Urinary bladder (tissue), 4 donors: ENCODE measurements around the gene CCDC157. TPM values are rescaled to one million over a fixed set of nuclear protein-coding genes. Genes with fewer than 3 reads are reported as not detected.

Source experiments
- DNase-seq: peaks from one replicate; pipeline ENCODE4 v3.0.0-alpha.2; 2015; ENCODE audit errors: extremely low spot score
- H3K27ac ChIP-seq: one replicate; pipeline ENCODE4 v1.5.1; 2013; ENCODE audit warnings: low read depth, mild to moderate bottlenecking, moderate library complexity
- H3K36me3 ChIP-seq: one replicate; pipeline ENCODE4 v1.6.1; 2013; ENCODE audit warnings: mild to moderate bottlenecking, moderate library complexity; ENCODE audit not compliant: insufficient read depth
- H3K4me1 ChIP-seq: one replicate; pipeline ENCODE4 v1.6.1; 2013; ENCODE audit warnings: mild to moderate bottlenecking, moderate library complexity; ENCODE audit not compliant: insufficient read depth
- H3K4me3 ChIP-seq: one replicate; pipeline ENCODE4 v1.5.1; 2013; ENCODE audit warnings: low read depth, low read length
- WGBS: extraction: QIAGEN DNeasy Blood & Tissue Kit; methylation state at CpG from one replicate; pipeline ENCODE4 v1.1.7; 2013; 5-methylcytosine and 5-hydroxymethylcytosine counted together
- polyA plus RNA-seq: library from polyadenylated mRNA; stranded (reverse); fragments of 200-250 nt; gene quantifications from one replicate; pipeline ENCODE4 v1.2.3, GENCODE V29; 2013
- total RNA-seq: library from RNA; depleted of rRNA; stranded (reverse); fragments of >200 nt; gene quantifications from one replicate; pipeline ENCODE4 v1.2.3, GENCODE V29; 2014
- donor health status: healthy with polysubstance abuse.
- donor health status: healthy.

CCDC157 gene
- total and polyA plus RNA-seq, 2 donors, result 2.0 to 2.1 TPM

DNA sequence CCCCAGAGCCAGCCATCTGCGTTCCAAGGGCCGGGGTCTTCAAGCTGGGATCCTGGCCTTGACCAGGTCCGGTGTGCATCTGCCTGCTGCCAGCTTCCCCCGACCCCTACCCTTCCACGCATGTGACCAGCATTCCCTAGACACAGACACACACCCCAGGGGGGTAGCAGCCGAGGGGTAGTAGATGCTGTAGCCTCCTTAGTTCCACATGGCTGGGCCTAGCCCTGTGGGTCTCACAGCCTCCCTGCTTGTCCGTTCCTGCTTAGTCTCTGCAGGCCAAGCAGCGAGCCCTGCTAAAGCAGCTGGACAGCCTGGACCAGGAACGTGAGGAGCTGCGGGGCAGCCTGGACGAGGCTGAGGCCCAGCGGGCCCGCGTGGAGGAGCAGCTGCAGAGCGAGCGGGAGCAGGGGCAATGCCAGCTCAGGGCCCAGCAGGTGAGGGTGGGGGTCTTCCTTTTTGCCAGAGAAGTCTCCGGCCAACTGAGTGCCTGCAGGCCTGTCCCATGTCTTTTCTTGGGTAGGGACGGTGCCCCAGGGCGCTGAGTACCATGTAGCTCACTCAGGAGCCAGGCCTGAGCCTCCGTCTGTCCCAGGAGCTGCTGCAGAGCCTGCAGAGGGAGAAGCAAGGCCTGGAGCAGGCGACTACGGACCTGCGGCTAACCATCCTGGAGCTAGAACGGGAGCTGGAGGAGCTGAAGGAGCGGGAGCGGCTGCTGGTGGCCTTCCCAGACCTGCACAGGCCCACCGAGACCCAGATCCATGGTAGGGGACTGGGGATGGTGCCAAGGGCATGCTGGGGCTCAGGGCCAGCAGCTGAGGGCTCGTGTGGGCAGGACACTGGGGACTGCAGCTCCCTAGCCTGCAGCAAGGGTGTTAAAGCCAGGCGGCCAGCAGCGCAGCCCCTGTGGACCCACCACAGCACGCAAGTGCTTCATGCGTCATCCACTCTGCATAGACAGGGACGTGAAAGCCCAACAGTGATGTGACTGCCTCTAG lies 16.8 kb downstream of the CCDC157 start:
- no peaks in the 10 kb centered on the region for H3K4me1 ChIP-seq
- no peaks in the 10 kb centered on the region for H3K36me3 ChIP-seq
- no peak overlapping the region for H3K27ac ChIP-seq
- no peak for DNase-seq
- WGBS, result 83% methylated on average over 33 of the region's 33 CpGs
- no peak overlapping the region for H3K4me3 ChIP-seq

DNA sequence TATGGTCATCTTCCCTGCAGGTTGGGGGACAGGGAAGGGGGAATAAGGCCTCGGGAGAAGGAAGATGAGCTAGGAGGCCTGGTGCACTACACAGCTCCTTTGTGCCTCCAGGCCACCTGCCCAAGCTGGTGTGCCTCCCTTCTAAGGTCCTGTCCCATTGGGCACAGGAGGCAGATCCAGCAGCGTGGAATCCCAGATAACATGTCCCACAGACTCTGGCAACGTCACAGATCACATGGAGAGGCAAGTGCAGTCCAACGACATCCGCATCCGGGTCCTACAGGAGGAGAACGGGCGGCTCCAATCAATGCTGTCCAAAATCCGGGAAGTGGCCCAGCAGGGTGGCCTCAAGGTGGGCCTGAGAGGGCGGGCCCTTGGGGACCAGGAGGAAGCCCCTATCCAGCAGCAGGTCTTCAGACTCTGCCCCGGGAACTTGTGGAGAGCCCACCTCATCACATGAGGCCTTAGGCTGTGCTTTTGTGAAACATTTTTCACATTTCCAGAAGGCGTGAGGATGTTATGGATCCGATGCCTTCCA lies 18.6 kb downstream of the CCDC157 start:
- 91% methylated on average over 13 of the region's 13 CpGs for WGBS
- H3K36me3 ChIP-seq, result no peaks in the 10 kb centered on the region
- no peak for DNase-seq

DNA sequence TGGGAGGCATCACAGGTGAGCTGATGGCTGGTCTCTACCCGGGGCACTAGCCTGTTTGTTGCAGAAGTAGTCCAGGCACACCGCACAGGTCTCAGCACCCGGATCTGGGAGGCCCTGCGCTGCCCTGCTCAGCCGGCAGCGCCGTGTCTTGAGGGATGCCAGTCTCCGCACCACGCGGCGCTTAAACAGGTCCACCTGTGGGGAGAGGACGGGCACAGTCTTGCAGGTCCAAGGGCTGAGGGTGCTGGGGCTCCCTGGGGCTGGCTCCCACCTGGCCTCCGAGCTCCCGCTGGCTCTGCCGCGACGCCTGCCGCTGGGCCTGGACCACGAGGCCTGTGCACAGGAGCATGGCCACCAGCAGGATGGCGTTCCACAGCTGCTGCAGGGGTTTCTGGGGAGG lies 23.2 kb downstream of the CCDC157 start:
- no peak overlapping the region for H3K27ac ChIP-seq
- H3K4me3 ChIP-seq, result no peak overlapping the region
- no peaks in the 10 kb centered on the region for H3K36me3 ChIP-seq
- 96% methylated on average over 20 of the region's 20 CpGs for WGBS
- DNase-seq, result no peak
- no peaks in the 10 kb centered on the region for H3K4me1 ChIP-seq

More for the DNA sequence above, 18.6 kb downstream of the CCDC157 start:
- no peak overlapping the region for H3K4me3 ChIP-seq
- no peaks in the 10 kb centered on the region for H3K4me1 ChIP-seq
- no peak overlapping the region for H3K27ac ChIP-seq

DNA sequence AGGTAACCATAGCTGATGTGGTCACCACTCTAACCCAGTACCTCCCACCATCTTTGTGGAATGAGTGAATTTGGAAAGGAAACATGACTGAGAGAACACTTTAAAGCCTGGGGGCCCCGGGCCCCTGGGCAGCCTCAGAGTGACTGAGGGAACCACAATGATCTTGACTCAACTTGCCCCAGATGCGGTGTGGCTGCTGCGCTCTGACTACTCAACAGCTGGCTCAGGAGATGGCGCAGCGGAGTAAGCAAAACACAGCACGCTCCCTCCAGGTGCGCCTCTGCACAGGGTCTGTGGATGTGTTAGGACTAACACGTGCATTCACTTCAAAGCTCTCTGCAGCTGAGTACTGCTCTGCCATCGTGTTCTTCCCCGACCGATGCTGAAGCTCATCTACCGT lies 24.5 kb downstream of the CCDC157 start:
- Histone ChIP-seq H3K4me1 (no peaks in the 10 kb centered on the region), H3K4me3 (no peak overlapping the region), H3K27ac (no peak overlapping the region), H3K36me3 (no peaks in the 10 kb centered on the region)
- WGBS, result 85% methylated on average over 12 of the region's 12 CpGs
- DNase-seq, result no peak

DNA sequence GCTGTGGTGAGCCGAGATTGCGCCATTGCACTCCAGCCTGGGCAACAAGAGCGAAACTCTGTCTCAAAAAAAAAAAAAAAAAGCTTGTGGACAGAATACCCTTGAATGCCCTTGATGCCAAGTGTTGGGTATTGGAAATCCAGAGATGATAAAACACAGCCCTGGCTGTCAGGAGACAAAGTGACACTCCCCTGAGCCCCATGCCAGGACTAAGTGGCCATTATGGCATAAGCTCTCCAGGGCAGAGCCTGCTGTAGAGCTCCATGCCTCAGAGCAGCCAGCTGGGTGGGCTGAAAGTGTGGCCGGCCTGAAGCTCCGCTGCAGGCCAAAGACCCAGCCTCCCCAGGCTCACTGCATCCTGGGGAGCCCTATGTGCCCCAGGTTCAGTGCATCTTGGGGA lies 25.5 kb downstream of the CCDC157 start:
- DNase-seq, result no peak
- Histone ChIP-seq H3K36me3 (no peaks in the 10 kb centered on the region), H3K4me1 (no peaks in the 10 kb centered on the region), H3K4me3 (no peak overlapping the region), H3K27ac (no peak overlapping the region)
- 97% methylated on average over 5 of the region's 5 CpGs for WGBS

DNA sequence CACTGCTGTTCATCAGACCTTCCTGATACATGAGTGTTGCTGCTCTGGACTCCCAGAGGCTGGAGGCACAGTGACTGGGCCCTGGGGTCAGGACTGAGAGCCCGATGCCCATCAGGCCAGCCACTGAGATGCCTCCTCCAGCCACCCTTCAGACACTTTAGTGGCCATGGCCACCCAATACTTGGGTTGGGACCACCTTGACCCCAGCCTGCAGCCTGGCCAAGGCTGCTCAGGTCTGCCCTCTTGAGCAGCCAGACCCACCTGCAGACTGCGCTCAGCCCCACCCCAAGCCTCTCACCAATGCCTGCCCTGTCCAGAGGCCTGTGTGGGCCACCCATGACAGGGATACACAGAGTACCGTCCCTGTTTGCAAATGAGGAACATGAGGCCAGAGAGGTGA lies 26.3 kb downstream of the CCDC157 start:
- Histone ChIP-seq H3K4me3 (no peak overlapping the region), H3K27ac (no peak overlapping the region), H3K36me3 (no peaks in the 10 kb centered on the region), H3K4me1 (no peaks in the 10 kb centered on the region)
- 64% methylated on average over 3 of the region's 3 CpGs for WGBS
- no peak for DNase-seq

DNA sequence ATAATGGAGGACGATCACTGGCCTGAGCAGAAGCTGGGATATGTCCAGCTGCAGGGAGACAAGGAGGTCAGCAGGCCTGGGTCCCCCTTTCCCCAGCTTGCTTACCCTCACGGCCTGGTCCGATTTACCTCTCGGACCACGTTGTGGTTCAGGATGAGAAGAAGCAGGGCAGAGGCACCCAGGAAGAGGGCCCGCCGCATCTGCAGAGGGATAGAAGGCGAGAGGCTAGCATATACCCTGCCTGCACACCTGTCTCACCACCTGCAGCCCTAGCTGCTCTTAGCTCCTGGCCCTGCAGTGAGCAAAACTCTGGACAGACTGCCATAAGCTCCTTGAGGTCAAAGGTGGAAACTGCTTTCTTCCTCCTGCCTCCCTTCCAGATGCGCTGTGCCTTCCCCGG lies 29.1 kb downstream of the CCDC157 start:
- DNase-seq, result no peak
- Histone ChIP-seq H3K36me3 (no peaks in the 10 kb centered on the region), H3K4me1 (no peaks in the 10 kb centered on the region), H3K27ac (no peak overlapping the region), H3K4me3 (no peak overlapping the region)
- 92% methylated on average over 10 of the region's 10 CpGs for WGBS

DNA sequence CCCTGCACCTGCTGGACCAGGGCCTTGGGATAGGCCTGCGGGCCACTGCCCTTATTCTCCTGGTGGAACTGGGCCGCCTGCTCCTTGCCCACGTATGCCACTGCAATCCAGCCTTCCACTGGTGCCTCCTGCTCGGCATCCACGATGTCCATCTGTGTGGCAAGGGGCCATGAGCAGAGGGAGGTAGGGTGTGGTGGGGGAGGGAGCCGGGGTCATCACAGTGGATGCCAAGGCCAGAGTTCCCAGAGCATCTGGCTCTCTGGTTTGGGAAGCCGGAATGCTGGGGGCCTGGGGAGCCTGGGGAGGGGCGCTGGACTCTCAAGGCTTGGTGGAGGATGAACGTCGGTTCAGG lies 29.8 kb downstream of the CCDC157 start:
- no peaks in the 10 kb centered on the region for H3K4me1 ChIP-seq
- H3K4me3 ChIP-seq, result peak overlapping the region; percentile 74
- no peak for DNase-seq
- no peak overlapping the region for H3K27ac ChIP-seq
- no peaks in the 10 kb centered on the region for H3K36me3 ChIP-seq
- 25% methylated on average over 10 of the region's 10 CpGs for WGBS

DNA sequence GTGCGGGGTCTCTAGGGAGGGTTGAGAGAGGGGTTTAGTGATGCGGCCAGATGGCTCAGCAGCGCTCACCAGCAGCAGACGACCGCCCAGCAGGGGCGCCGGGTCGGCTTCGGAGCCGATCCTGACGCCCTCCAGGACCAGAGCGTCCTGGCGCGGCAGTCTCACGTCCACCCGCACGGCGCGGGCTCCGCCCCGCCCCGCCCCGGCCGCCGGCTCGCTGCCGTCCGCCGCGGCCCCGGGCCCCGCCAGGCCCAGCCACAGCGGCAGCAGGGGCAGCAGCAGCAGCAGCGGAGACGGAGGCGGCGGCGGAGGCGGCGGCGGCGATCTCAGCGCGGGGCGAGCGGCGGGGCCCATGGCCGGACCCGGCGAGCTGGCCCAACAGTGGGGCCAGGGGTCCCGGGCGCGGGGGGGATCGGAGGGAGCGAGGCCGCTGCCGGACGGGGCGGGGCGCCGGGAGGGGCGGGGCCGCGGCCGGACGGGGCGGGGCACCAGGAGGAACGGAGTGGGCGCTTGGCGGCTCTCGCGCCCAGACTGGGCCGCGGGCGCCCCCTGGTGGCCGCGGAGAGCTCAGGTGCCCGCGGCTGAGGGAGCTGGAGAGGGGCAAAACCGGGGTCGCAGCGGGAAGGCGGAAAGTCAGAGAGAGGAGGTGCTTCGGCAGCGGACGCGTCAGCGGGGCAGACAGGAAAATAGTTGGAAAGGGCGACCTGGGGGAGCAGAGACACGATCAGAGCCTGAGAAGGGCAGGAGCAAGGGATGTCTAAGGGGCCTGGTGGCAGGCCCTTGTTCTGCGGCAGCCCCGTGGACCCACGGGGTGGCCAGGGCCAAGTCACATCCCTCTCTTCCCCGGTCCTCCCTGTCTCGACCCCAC lies 30.4 kb downstream of the CCDC157 start, which contains the start of gene RNF215:
Gene RNF215 (minus strand): TSS at position 452 of the 868 bp plus-strand sequence. CDS start 98 bp downstream, at position 354.
- H3K4me1 ChIP-seq, result no peaks in the 10 kb centered on the region
- DNase-seq, result peak; percentile 32
- 1% methylated on average over 95 of the region's 95 CpGs for WGBS
- no peaks in the 10 kb centered on the region for H3K36me3 ChIP-seq
- peak within 1 kb of the TSS; percentile 74 for H3K4me3 ChIP-seq
- H3K27ac ChIP-seq, result peak within 1 kb of the TSS; percentile 79

DNA sequence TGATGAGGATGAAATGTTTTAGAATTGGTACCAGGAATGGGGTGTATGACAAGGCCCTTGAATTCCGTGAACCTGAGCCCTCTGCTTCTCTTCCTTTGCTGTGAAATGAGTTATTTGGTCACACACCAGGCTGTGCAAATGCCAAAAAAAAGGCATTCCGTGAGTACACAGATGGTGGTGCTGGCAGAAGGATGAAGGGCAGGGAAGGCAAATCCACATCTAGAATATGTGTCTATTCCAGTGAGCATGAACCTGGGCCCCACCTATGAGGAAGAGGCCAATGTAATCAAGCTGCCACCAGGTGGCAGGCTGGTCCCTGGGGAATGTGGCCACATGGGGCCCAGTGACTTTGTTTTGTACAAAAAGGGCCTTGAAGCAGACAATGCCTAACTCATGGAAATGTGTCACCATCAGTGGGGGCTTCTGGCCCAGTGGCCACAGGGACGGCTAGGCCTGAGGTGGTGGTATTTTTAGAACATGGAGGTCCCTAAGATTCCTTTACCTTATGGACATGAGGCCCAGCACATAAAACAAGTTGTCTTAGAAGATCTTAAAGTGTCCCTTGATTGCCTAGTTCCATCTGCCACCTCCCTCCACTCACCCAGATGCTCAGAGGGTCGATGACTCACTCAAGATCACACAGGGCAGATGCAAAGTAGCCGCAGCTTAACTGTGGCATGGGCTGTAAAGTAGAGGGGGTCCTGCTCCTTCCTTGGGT lies 34.3 kb downstream of the CCDC157 start:
- no peaks in the 10 kb centered on the region for H3K4me1 ChIP-seq
- no peak overlapping the region for H3K27ac ChIP-seq
- DNase-seq, result no peak
- no peaks in the 10 kb centered on the region for H3K36me3 ChIP-seq
- 70% methylated on average over 5 of the region's 5 CpGs for WGBS
- H3K4me3 ChIP-seq, result no peak overlapping the region

DNA sequence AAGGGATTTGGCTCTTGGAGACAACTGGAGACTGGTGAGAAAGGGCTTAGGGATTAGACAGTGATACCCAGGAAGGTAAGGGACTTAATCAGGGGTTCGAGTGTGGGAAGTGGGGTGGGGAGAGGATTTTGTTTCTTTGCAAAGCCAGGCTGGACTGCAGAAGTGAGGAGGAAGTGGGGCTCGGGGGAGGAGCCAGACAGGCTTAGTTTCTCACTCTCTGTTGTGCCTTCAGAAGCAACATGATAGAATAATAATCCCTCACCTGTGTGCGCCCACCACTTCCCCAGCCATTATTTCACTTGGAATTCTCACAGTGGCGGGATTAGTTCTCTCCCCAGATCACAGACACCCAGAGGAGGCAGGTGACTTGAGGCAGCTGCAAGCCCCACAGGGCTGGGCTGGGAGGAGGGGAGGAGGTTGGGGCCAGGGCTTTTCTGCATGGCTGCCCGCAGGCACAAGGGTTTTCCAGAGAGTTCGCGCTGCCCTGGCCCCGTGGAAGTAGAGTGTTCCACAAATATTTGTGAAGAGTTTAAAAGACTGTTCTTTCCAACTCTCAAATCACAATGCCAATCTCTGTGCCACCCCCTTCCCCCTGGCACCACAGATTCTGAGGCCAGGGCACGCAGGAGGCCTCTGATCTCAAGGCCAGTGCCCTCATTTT lies 36.0 kb downstream of the CCDC157 start:
- Histone ChIP-seq H3K36me3 (no peaks in the 10 kb centered on the region), H3K4me3 (no peak overlapping the region), H3K27ac (no peak overlapping the region), H3K4me1 (no peaks in the 10 kb centered on the region)
- WGBS, result 57% methylated on average over 9 of the region's 9 CpGs
- DNase-seq, result no peak

DNA sequence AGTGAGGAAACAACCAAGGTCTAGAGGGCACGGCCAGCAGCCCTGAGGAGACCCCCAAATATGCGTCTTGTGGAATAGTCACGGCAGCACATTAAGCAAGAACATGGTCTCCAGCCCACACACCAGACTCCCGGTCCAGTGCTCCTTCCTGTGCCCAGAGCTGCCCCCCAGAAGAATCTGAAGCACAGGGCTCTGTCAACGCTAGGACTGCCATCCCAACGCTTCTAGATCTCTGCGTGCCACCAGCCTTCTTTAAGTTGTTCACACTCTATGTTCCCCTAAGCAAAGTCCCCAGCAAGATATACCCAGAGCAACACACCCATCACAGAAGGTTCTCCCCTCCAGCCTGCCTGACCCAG lies 36.5 kb downstream of the CCDC157 start:
- H3K36me3 ChIP-seq, result no peaks in the 10 kb centered on the region
- WGBS, result 77% methylated on average over 7 of the region's 7 CpGs
- H3K4me3 ChIP-seq, result no peak overlapping the region
- DNase-seq, result no peak
- no peaks in the 10 kb centered on the region for H3K4me1 ChIP-seq
- H3K27ac ChIP-seq, result no peak overlapping the region

DNA sequence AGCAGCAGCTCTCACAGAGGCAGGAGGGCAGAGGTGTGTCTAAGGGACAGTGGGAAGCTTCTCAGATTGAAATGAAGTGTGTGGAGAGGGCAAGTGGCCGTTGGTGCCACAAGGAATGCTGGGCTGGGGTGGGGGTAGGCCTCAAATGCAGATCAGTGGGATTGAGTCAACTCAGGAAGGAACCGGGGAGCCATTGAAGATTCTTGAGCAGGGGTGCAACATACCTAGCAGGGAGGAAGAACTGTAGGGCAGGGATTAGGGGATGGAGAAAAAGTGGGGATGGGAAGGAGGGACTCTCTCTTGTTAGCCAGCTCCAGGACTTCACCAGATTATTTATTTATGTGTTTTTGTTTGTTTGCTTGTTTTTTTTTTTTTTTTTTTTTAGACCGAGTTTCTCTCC lies 37.1 kb downstream of the CCDC157 start:
- H3K36me3 ChIP-seq, result no peaks in the 10 kb centered on the region
- DNase-seq, result no peak
- no peaks in the 10 kb centered on the region for H3K4me1 ChIP-seq
- no peak overlapping the region for H3K27ac ChIP-seq
- 74% methylated on average over 3 of the region's 3 CpGs for WGBS
- H3K4me3 ChIP-seq, result no peak overlapping the region
